CD4-positive, alpha-beta memory T cell (primary cell): ENCODE measurements around the gene LRRK1. TPM values are rescaled to one million over a fixed set of nuclear protein-coding genes. Genes with fewer than 3 reads are reported as not detected.

Source experiments
- CTCF ChIA-PET: fragments of 350-600 bp; sonication (Branson Sonifier 250); formaldehyde crosslinking; loops from one replicate; lab custom pipeline; 2021; ENCODE audit warnings: inconsistent platforms; ENCODE audit not compliant: partially characterized antibody; lab: Charles Lee
- POLR2A ChIA-PET: fragments of 350-600 bp; sonication (Branson Sonifier 250); formaldehyde crosslinking; loops from one replicate; lab custom pipeline; 2021; ENCODE audit not compliant: partially characterized antibody; lab: Charles Lee
- DNase-seq, 5 donors: peaks; one replicate each; pipeline versions ENCODE4 v3.0.0 to v3.0.0-alpha.2; 2020 to 2022; ENCODE audit warnings: mixed read lengths in 1 of 5
- H3K27ac ChIP-seq: one replicate; pipeline ENCODE4 v1.7.0; 2013; ENCODE audit warnings: low read depth, low read length
- H3K27me3 ChIP-seq: 2 replicates; pipeline ENCODE4 v1.7.0; 2013; ENCODE audit warnings: mild to moderate bottlenecking, low read length, moderate library complexity; ENCODE audit not compliant: insufficient read depth
- H3K36me3 ChIP-seq: 2 replicates; pipeline ENCODE4 v1.7.0; 2013; ENCODE audit warnings: mild to moderate bottlenecking, low read length, moderate library complexity; ENCODE audit not compliant: insufficient read depth
- H3K4me1 ChIP-seq: 2 replicates; pipeline ENCODE4 v1.7.0; 2013; ENCODE audit warnings: mild to moderate bottlenecking, low read length, moderate library complexity; ENCODE audit not compliant: insufficient read depth
- H3K4me3 ChIP-seq, 2 donors: one replicate each; pipeline ENCODE4 v1.7.0; 2013; ENCODE audit warnings: low read length in 2 of 2, mild to moderate bottlenecking in 1 of 2
- H3K9me3 ChIP-seq, 2 donors: one replicate each; pipeline ENCODE4 v1.7.0; 2013; ENCODE audit warnings: low read length in 2 of 2, control low read depth in 1 of 2; ENCODE audit not compliant: control insufficient read depth in 1 of 2
- H3K27ac Mint-ChIP-seq, 7 donors: one replicate each; pipeline ENCODE4 v1.8.0; 2020 to 2021; ENCODE audit warnings: mixed read lengths in 7 of 7, mild to moderate bottlenecking in 6 of 7, inconsistent platforms in 3 of 7, moderate library complexity in 3 of 7
- H3K27me3 Mint-ChIP-seq, 2 donors: one replicate each; pipeline ENCODE4 v1.8.0; 2020 to 2021; ENCODE audit warnings: mixed read lengths in 2 of 2
- H3K36me3 Mint-ChIP-seq, 2 donors: one replicate each; pipeline ENCODE4 v1.8.0; 2020 to 2021; ENCODE audit warnings: mixed read lengths in 2 of 2, inconsistent platforms in 1 of 2, mild to moderate bottlenecking in 1 of 2
- H3K4me1 Mint-ChIP-seq, 4 donors: one replicate each; pipeline ENCODE4 v1.8.0; 2020 to 2021; ENCODE audit warnings: mixed read lengths in 4 of 4, mild to moderate bottlenecking in 1 of 4
- H3K4me3 Mint-ChIP-seq, 8 donors: one replicate each; pipeline ENCODE4 v1.8.0; 2020 to 2021; ENCODE audit warnings: mixed read lengths in 8 of 8, mild to moderate bottlenecking in 7 of 8, moderate library complexity in 6 of 8, inconsistent platforms in 3 of 8
- H3K9me3 Mint-ChIP-seq, 8 donors: one replicate each; pipeline ENCODE4 v1.8.0; 2020 to 2021; ENCODE audit warnings: mixed read lengths in 8 of 8, mild to moderate bottlenecking in 5 of 8, inconsistent platforms in 3 of 8, moderate library complexity in 1 of 8
- intact Hi-C: fragments of 100-400 bp; cut with micrococcal nuclease; formaldehyde crosslinking; loops from one replicate; pipeline ENCODE4 v1.15.1; 2023
- polyA plus RNA-seq, 2 donors: library from polyadenylated mRNA; unstranded; fragments of 300-500 nt; fragmentation: Illumina TruSeq; gene quantifications; one replicate each; pipeline ENCODE4 v1.2.3, GENCODE V29; 2021
- total RNA-seq, 2 experiments: library from RNA; stranded (reverse); gene quantifications; one replicate each; pipeline ENCODE4 v1.2.3, GENCODE V29; 2021

Gene LRRK1
- total and polyA plus RNA-seq, 4 experiments from 2014 or later: 0.50 to 0.58 (median 0.53) TPM; not detected in 1

DNA sequence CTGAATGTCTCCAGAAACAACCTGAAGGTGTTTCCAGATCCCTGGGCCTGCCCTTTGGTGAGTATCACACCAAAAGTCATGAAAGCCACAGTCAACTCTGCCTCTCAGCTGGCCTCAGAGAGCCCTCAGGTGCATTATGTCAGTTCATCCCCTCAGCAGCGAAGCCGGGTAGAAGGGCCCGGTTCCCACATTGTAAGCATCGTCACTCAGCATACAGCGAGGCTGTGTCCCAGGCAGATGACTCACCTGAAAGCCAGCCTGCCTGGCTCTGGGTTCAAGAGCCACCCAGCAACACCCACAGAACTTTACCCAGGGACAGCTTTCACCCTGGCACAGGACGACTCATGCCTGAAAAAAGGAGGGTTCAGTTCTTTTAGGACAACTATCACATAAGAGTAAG, 91.6 kb downstream of the LRRK1 start:
- H3K4me3 Mint-ChIP-seq: no peak overlapping the region
- H3K27ac Mint-ChIP-seq: no peak overlapping the region
- POLR2A ChIA-PET: no interaction called here
- Histone ChIP-seq H3K4me3 (no peak overlapping the region), H3K4me1 (peaks cover 14% of the 10 kb centered on the region), H3K9me3 (no peaks in the 10 kb centered on the region), H3K36me3 (no peaks in the 10 kb centered on the region), H3K27me3 (no peaks in the 10 kb centered on the region), H3K27ac (no peak overlapping the region)
- H3K4me1 Mint-ChIP-seq: peaks cover 9 to 32% (median 16%) of the 10 kb centered on the region in 4 donors
- intact Hi-C loops: no loop called here
- DNase-seq: no peak
- no peaks in the 10 kb centered on the region for H3K36me3 Mint-ChIP-seq
- CTCF ChIA-PET: interaction anchor here (0.7 to 3.8 kb wide), 7 partner anchors 9 to 379 kb away, joined by 3 to 64 read pairs (median 3); no protein-coding TSS in a partner anchor
- no peaks in the 10 kb centered on the region for H3K9me3 Mint-ChIP-seq
- H3K27me3 Mint-ChIP-seq: peaks cover 5 to 6% of the 10 kb centered on the region in 2 donors

DNA sequence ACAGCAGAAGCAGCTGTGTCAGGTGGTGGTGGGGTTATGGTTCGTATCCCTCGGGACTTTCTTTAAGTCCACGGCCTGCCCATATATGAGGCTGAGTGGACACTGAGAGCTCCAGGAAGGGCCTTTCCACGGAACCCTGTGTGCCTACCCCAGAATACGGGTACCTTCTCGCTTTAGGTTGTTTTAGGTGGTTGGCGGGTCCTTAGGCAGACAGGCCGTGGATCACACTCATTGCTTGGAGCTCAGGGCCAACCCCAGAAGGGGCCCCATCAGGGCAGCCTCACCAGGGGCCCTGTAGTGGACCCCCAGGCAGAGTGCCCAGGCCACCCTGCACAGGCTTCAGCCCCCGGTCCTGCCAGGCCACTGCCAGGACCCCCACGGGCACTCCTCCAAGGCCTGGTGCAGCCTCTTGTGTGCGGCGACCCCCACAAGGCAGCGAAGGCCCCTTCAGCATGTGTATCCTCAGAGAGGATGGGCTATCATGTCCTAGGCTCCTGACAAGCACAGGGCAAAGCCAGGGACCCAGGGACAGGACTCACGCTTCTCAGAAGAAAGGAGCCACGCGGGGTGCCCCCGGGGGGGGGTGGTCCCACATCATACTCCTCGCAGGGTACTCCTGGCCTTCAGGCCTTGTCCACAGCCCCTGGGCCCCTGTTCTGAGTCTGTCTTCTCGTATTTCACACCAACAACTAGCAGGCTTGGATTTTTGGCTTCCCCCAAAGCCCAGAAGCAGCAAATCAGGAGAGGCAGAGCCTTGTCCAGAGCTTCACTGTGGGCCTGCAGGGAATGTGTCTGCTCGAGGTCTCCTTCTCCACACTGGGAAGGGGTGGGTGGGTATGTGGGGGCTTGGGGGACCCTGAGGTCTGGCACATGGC, 93.4 kb downstream of the LRRK1 start:
- H3K27me3 ChIP-seq: no peaks in the 10 kb centered on the region
- H3K27me3 Mint-ChIP-seq: peaks cover 5 to 6% of the 10 kb centered on the region in 2 donors
- H3K27ac Mint-ChIP-seq: no peak overlapping the region
- no peaks in the 10 kb centered on the region for H3K36me3 Mint-ChIP-seq
- H3K4me3 ChIP-seq: no peak overlapping the region
- ChIA-PET POLR2A (no interaction called here), CTCF (interaction anchor here (0.7 to 2.2 kb wide), 11 partner anchors 9 to 440 kb away, joined by 3 to 17 read pairs (median 3); no protein-coding TSS in a partner anchor)
- H3K9me3 Mint-ChIP-seq: no peaks in the 10 kb centered on the region
- no peak overlapping the region for H3K27ac ChIP-seq
- intact Hi-C loops: no loop called here
- no peak overlapping the region for H3K4me3 Mint-ChIP-seq
- H3K36me3 ChIP-seq: no peaks in the 10 kb centered on the region
- H3K9me3 ChIP-seq: no peaks in the 10 kb centered on the region
- peaks cover 9% of the 10 kb centered on the region for H3K4me1 ChIP-seq
- peaks cover 7 to 20% (median 10%) of the 10 kb centered on the region in 4 donors for H3K4me1 Mint-ChIP-seq
- no peak for DNase-seq

DNA sequence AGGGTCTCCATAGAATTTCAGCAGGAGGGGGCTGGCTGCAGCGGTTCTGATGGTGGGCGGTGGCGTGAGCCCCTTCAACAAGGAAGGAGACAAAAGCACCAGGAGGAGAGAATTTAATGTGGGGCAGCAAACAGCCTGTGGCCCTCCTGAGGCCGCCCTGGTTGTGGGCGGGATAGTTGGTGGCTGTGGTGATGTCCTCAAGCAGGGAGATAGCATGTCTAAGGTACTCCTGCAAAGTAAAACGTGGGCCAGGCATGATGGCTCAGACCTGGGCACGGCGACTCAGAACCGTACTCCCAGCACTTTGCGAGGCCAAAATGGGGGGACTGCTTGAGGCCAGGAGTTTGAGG, 94.0 kb downstream of the LRRK1 start:
- peaks cover 6% of the 10 kb centered on the region for H3K4me1 ChIP-seq
- Mint-ChIP-seq H3K27me3 (peaks cover 5 to 6% of the 10 kb centered on the region in 2 donors), H3K4me3 (no peak overlapping the region), H3K4me1 (peaks cover 4 to 14% (median 5%) of the 10 kb centered on the region in 4 donors), H3K36me3 (no peaks in the 10 kb centered on the region), H3K9me3 (no peaks in the 10 kb centered on the region), H3K27ac (no peak overlapping the region)
- intact Hi-C loops: no loop called here
- H3K36me3 ChIP-seq: no peaks in the 10 kb centered on the region
- POLR2A ChIA-PET: no interaction called here
- DNase-seq: no peak
- H3K27me3 ChIP-seq: no peaks in the 10 kb centered on the region
- no peaks in the 10 kb centered on the region for H3K9me3 ChIP-seq
- H3K27ac ChIP-seq: no peak overlapping the region
- H3K4me3 ChIP-seq: no peak overlapping the region
- CTCF ChIA-PET: interaction anchor here (1.3 to 2.2 kb wide), 4 partner anchors 10 to 441 kb away, joined by 3 to 17 read pairs (median 4); no protein-coding TSS in a partner anchor

GRCh38 chr15:101013769-101014675, 94.9 kb downstream of the LRRK1 start:
- H3K4me1 Mint-ChIP-seq: peaks cover 0 to 5% (median under 1%) of the 10 kb centered on the region in 4 donors
- Histone ChIP-seq H3K9me3 (no peaks in the 10 kb centered on the region), H3K4me3 (no peak overlapping the region), H3K27ac (no peak overlapping the region), H3K4me1 (no peaks in the 10 kb centered on the region), H3K36me3 (no peaks in the 10 kb centered on the region), H3K27me3 (no peaks in the 10 kb centered on the region)
- H3K27ac Mint-ChIP-seq: no peak overlapping the region
- CTCF ChIA-PET: interaction anchor here (0.9 to 2.2 kb wide), 9 partner anchors 11 to 442 kb away, joined by 3 to 17 read pairs (median 3); no protein-coding TSS in a partner anchor
- no peaks in the 10 kb centered on the region for H3K9me3 Mint-ChIP-seq
- H3K4me3 Mint-ChIP-seq: no peak overlapping the region
- H3K27me3 Mint-ChIP-seq: peaks cover 5 to 6% of the 10 kb centered on the region in 2 donors
- POLR2A ChIA-PET: no interaction called here
- DNase-seq: no peak
- intact Hi-C loops: no loop called here
- H3K36me3 Mint-ChIP-seq: no peaks in the 10 kb centered on the region

DNA sequence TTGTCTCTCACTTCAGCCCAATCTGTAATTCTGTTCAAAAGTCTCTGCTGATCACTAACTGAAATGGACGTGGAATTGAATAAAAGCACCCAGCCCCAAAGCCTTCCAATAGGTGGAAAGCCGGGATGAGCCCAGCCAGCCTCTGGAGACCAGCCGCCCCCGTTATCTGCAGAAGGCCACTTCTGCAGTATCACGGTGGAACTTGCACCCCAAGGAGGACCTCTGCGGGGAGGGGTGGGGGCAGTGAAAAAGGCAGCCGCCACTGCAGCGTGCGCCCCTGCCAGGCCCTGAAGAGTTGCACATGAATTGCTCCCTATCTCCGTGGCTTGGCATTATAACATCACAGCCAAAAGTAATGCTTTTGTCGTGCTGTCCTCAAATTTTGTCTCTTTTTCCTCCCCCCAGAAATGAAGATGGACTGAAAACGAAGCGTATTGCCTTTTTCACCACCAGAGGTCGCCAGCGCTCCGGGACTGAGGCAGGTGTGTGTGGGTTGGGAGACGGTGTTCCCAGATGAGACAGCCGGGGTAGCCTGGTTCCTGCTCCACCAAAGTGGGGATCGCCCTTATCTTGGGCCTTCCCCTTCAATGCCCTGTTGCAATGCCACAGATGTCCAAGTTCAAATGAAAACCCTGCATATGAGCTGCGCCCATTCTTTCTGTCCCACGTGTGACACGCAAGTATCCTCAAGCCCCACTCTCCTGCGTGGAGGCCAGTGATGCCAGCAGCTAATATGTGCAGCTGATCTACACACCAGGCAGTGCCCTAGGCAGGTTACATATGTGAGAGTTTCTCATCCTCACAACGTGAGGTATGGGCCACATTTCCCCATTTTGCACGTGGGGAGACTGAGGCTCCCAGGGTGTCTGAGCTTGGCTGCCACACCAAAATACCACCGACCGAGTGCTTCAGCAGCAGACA, 96.0 kb downstream of the LRRK1 start:
- no peak overlapping the region for H3K27ac ChIP-seq
- ChIA-PET POLR2A (no interaction called here), CTCF (interaction anchor here (0.7 to 2.4 kb wide), 25 partner anchors 8 to 487 kb away, joined by 3 to 49 read pairs (median 4); no protein-coding TSS in a partner anchor)
- Mint-ChIP-seq H3K9me3 (no peaks in the 10 kb centered on the region), H3K36me3 (no peaks in the 10 kb centered on the region), H3K4me1 (peaks cover 0 to 5% (median under 1%) of the 10 kb centered on the region in 4 donors), H3K4me3 (no peak overlapping the region), H3K27me3 (peaks cover 5 to 6% of the 10 kb centered on the region in 2 donors), H3K27ac (no peak overlapping the region)
- no peaks in the 10 kb centered on the region for H3K27me3 ChIP-seq
- H3K4me1 ChIP-seq: no peaks in the 10 kb centered on the region
- peak; percentile 42 to 53 (median 51) for DNase-seq
- H3K36me3 ChIP-seq: no peaks in the 10 kb centered on the region
- no peaks in the 10 kb centered on the region for H3K9me3 ChIP-seq
- H3K4me3 ChIP-seq: no peak overlapping the region
- intact Hi-C loops: no loop called here

DNA sequence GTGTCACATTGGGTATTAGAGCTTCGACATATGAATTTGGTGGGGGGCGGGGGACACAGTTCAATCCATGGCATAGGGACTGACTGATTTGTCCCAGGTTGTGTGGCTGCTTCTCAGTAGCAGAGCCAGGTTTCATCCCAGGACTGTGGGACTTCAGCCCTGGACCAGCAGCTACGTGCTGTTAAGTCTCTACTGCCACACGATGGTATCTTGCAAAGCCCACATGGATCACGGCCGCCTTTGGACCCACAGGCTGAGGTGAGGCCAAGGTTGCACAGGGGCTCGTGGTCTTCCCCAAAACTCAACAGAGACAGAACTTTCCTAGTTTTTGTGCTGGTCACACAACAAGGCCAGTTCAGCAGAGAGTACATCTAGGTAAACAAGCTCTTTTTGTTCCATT, 97.4 kb downstream of the LRRK1 start:
- H3K27ac ChIP-seq: no peak overlapping the region
- no peak overlapping the region for H3K4me3 ChIP-seq
- Mint-ChIP-seq H3K27me3 (peaks cover 1 to 5% of the 10 kb centered on the region in 2 donors), H3K4me3 (no peak overlapping the region), H3K9me3 (no peaks in the 10 kb centered on the region), H3K36me3 (no peaks in the 10 kb centered on the region), H3K27ac (no peak overlapping the region), H3K4me1 (peaks cover 0 to 5% (median under 1%) of the 10 kb centered on the region in 4 donors)
- intact Hi-C loops: no loop called here
- no peaks in the 10 kb centered on the region for H3K9me3 ChIP-seq
- no peak for DNase-seq
- H3K27me3 ChIP-seq: no peaks in the 10 kb centered on the region
- H3K36me3 ChIP-seq: no peaks in the 10 kb centered on the region
- ChIA-PET CTCF (interaction anchor here (1.2 to 2.4 kb wide), 14 partner anchors 9 to 485 kb away, joined by 3 to 49 read pairs (median 4); no protein-coding TSS in a partner anchor), POLR2A (no interaction called here)
- no peaks in the 10 kb centered on the region for H3K4me1 ChIP-seq
